Coronary artery (tissue), 2 donors: ENCODE data around the gene TMEM271.

Experiments used
- DNase-seq: peaks from one replicate; pipeline ENCODE4 v3.0.0-alpha.2; 2017; ENCODE audit warnings: low spot score
- H3K27ac ChIP-seq, 2 donors: fragments of 200-600 bp; sonication (generic); one replicate each; pipeline ENCODE4 v1.5.1; 2016 to 2019
- H3K4me3 ChIP-seq: fragments of 200-600 bp; sonication (generic); 2 replicates; pipeline ENCODE4 v1.5.1; 2016; ENCODE audit warnings: mild to moderate bottlenecking, moderate library complexity
- CTCF ChIP-seq: fragments of 200-600 bp; sonication (generic); IDR thresholded peaks from one replicate; pipeline ENCODE4 v1.5.1; 2019; ENCODE audit warnings: antibody characterized with exemption

Gene TMEM271

GRCh38 chr4:537436-538264, 38.4 kb downstream of the TMEM271 start:
- TF ChIP-seq CTCF, result no peak
- Histone ChIP-seq H3K27ac (no peak overlapping the region), H3K4me3 (no peak overlapping the region)
- DNase-seq, result peak; percentile 47

DNA sequence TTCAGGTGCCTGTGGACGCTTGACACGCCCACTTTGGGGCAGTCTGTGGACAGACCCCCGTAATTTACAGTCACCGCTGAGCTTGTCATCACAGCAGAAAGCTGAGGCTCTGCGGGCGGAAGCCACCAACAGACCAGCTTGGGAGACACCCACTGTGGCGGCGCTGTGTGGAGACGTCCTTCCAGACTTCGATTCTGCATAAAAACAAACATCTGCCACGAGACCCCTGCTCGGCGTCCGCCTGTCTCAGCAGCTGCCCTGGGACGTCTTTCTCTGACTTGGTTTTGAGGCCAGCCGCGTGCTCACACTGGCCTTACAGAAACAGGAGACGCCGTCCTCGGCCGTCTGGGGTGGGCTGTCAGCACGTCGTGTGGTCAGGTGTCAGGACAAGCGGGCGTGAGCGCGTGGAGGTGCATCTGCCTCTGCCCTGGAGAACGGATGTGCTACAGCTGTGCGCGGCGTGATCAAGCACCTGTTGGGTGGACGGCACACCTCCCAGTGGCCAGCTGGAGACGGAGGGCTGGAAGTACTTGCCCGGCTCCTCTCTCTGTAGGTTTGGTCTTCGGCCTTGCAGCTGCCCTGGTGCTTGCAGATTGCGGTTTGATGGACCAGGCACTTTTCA, 39.6 kb downstream of the TMEM271 start:
- TF ChIP-seq CTCF, result no peak
- Histone ChIP-seq H3K4me3 (no peak overlapping the region), H3K27ac (no peak overlapping the region)
- peak; percentile 54 for DNase-seq

DNA sequence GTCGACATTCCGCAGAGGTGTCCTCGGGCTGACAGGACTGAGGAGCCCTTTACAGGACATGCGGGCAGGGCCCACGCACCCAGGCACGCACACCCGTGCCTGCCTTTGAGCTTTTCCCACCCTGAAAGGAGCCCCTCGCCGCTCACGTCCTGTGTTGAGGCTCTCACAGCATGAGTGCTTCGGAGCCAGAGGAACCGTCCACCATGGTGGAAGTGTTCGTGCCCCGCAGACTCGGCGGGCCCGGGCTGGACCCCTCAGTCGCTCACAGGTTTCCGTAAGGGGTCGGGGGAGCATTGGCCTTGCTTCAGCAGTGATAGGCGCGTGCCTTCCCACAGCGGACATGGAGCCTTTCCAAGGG, 40.2 kb downstream of the TMEM271 start:
- no peak for TF ChIP-seq CTCF
- no peak for DNase-seq
- no peak overlapping the region for H3K27ac ChIP-seq
- H3K4me3 ChIP-seq, result no peak overlapping the region

DNA sequence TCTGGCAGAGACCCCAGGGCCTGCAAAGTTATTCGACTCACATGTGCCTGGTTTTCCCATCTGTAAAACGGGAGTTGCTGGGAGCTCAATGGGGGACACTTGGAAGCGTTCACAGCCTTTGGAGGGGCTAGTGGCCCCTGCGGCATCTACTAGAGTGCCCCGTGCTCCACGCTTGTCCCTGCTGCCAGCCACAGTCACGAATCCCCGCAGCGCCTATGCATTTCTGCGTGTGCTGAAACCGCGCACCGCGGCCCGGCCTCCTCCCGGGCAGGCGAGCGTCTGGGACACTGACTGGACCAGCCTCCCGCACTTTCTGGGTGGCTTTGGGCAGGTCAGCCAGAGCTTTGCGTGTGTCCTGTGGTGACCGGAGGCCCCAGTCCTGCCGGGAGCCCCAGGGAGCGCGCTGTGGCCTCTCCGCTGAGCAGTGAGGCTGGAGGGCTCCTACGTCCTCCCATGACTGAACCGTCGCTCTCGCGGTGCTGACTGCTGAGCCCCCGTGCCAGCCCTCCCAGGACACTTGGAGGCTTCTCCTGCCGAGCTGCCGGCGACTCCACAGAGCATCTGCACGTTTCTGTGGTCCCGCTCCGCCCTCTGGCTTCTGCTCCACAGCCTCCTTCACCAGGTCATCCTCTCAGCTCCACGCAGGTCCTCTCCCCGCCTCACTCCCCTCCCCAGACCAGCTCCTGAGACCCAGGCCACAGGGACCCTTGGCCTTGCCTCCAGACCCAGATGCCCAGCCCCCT, 40.7 kb downstream of the TMEM271 start:
- no peak overlapping the region for H3K27ac ChIP-seq
- H3K4me3 ChIP-seq, result no peak overlapping the region
- no peak for DNase-seq
- no peak for TF ChIP-seq CTCF

GRCh38 chr4:534576-535151, 41.4 kb downstream of the TMEM271 start:
- DNase-seq, result peak; percentile 68
- Histone ChIP-seq H3K4me3 (no peak overlapping the region), H3K27ac (no peak overlapping the region)
- no peak for TF ChIP-seq CTCF

DNA sequence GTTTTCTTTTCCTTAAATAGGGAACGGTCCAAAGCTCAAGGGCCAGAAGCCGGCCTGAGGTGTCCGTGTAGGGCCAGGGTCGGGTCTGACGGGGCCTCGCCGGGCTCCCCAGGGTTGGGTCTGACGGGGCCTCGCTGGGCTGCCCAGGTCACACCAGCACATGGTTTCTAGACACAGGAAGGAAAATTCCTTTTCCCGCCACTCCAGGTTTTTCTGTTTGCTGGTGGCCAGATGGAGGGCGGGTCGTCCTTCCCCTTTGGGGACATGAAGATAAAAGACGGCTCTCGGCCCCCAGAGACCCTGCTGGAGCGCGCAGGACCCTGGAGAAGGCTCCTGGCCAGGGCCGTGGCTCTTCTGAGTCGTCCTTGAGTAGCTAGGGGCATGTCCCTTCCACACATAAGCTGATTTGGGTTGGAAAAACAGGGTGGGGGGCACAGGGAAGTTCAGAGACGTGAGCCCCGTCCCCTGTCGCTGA, 42.0 kb downstream of the TMEM271 start:
- Histone ChIP-seq H3K27ac (no peak overlapping the region), H3K4me3 (no peak overlapping the region)
- no peak for TF ChIP-seq CTCF
- DNase-seq, result peak; percentile 54
